Activated naive CD4-positive, alpha-beta T cell treated with anti-CD3 and anti-CD28 coated beads, Interleukin-2, amount 10 ng/mL, durations not matched to agents 7 days and 5 days (primary cell): ENCODE measurements around the gene CCDC197.

Experiments used
- CTCF ChIA-PET: fragments of 350-600 bp; sonication (Branson Sonifier 250); formaldehyde crosslinking; loops from one replicate; lab custom pipeline; 2021; ENCODE audit warnings: antibody characterized with exemption; lab: Charles Lee
- DNase-seq: peaks from one replicate; pipeline ENCODE4 v3.0.0-alpha.2; 2020
- H3K27ac Mint-ChIP-seq: one replicate; pipeline ENCODE4 v1.8.0; 2021; ENCODE audit warnings: mild to moderate bottlenecking, moderate library complexity, mixed read lengths
- H3K27me3 Mint-ChIP-seq: one replicate; pipeline ENCODE4 v1.8.0; 2021; ENCODE audit warnings: mild to moderate bottlenecking, mixed read lengths
- H3K36me3 Mint-ChIP-seq: one replicate; pipeline ENCODE4 v1.8.0; 2021; ENCODE audit warnings: mixed read lengths
- H3K4me1 Mint-ChIP-seq: one replicate; pipeline ENCODE4 v1.8.0; 2021; ENCODE audit warnings: mixed read lengths
- H3K4me3 Mint-ChIP-seq: one replicate; pipeline ENCODE4 v1.8.0; 2021; ENCODE audit warnings: mild to moderate bottlenecking, moderate library complexity, mixed read lengths
- H3K9me3 Mint-ChIP-seq: one replicate; pipeline ENCODE4 v1.8.0; 2021; ENCODE audit warnings: mixed read lengths

CCDC197 gene

GRCh38 chr14:93989939-93990338 lies 7.2 kb upstream of the CCDC197 start:
- peaks cover 25% of the 10 kb centered on the region for H3K27me3 Mint-ChIP-seq
- no peaks in the 10 kb centered on the region for H3K9me3 Mint-ChIP-seq
- H3K27ac Mint-ChIP-seq = no peak overlapping the region
- peaks cover 9% of the 10 kb centered on the region for H3K4me1 Mint-ChIP-seq
- no peak for DNase-seq
- CTCF ChIA-PET = no interaction called here
- no peaks in the 10 kb centered on the region for H3K36me3 Mint-ChIP-seq
- no peak overlapping the region for H3K4me3 Mint-ChIP-seq

GRCh38 chr14:93991212-93991611 lies 5.9 kb upstream of the CCDC197 start:
- H3K4me3 Mint-ChIP-seq = no peak overlapping the region
- H3K4me1 Mint-ChIP-seq = peaks cover 14% of the 10 kb centered on the region
- H3K27ac Mint-ChIP-seq = no peak overlapping the region
- no peak for DNase-seq
- peaks cover 37% of the 10 kb centered on the region for H3K27me3 Mint-ChIP-seq
- no peaks in the 10 kb centered on the region for H3K9me3 Mint-ChIP-seq
- CTCF ChIA-PET = interaction anchor here (1.4 to 4.1 kb wide), 4 partner anchors 10 to 51 kb away, joined by 5 to 24 read pairs (median 10); no protein-coding TSS in a partner anchor
- H3K36me3 Mint-ChIP-seq = no peaks in the 10 kb centered on the region

DNA sequence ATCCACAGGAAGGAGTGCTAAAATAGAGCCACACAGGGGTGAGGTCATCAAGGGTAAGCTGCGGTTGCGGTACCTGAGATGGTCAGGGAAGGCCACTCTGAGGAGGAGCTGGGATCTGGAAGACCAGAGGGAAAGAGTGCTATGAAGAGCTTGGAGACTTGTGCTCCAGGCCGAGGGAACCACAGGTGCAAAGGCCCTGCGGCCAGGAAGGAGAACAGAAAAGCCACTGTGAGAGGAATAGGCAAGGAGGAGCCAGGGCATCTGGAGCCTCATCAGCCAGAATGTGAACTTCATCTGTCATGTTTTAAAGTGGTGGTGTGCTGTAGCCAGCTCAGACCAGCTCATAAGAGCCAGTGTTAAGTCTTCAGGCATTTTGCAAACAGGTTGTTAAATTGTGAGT lies 5.5 kb upstream of the CCDC197 start:
- H3K9me3 Mint-ChIP-seq = no peaks in the 10 kb centered on the region
- DNase-seq = no peak
- CTCF ChIA-PET = interaction anchor here (1.4 to 4.1 kb wide), 4 partner anchors 9 to 52 kb away, joined by 5 to 24 read pairs (median 10); no protein-coding TSS in a partner anchor
- no peaks in the 10 kb centered on the region for H3K36me3 Mint-ChIP-seq
- H3K4me1 Mint-ChIP-seq = peaks cover 14% of the 10 kb centered on the region
- H3K27me3 Mint-ChIP-seq = peaks cover 37% of the 10 kb centered on the region
- H3K27ac Mint-ChIP-seq = no peak overlapping the region
- H3K4me3 Mint-ChIP-seq = no peak overlapping the region

- Mint-ChIP-seq H3K27ac (no peak overlapping the region), H3K4me1 (peaks cover 25% of the 10 kb centered on the region), H3K36me3 (no peaks in the 10 kb centered on the region), H3K4me3 (no peak overlapping the region), H3K27me3 (peaks cover 37% of the 10 kb centered on the region), H3K9me3 (no peaks in the 10 kb centered on the region)
- DNase-seq = no peak
- CTCF ChIA-PET = interaction anchor here (1.3 to 4.1 kb wide), 2 partner anchors 14 to 53 kb away, joined by 5 to 24 read pairs; no protein-coding TSS in a partner anchor
These were observed 3.7 kb upstream of the CCDC197 start for GRCh38 chr14:93993382-93993781.

GRCh38 chr14:93994919-93995682 lies 2.0 kb upstream of the CCDC197 start:
- no peak overlapping the region for H3K4me3 Mint-ChIP-seq
- H3K27me3 Mint-ChIP-seq = peaks cover 37% of the 10 kb centered on the region
- H3K9me3 Mint-ChIP-seq = no peaks in the 10 kb centered on the region
- no peak for DNase-seq
- CTCF ChIA-PET = interaction anchor here (1.2 to 7.2 kb wide), 3 partner anchors 10 to 54 kb away, joined by 5 to 186 read pairs (median 6); no protein-coding TSS in a partner anchor
- no peaks in the 10 kb centered on the region for H3K36me3 Mint-ChIP-seq
- H3K4me1 Mint-ChIP-seq = peaks cover 25% of the 10 kb centered on the region
- H3K27ac Mint-ChIP-seq = no peak overlapping the region

GRCh38 chr14:93996130-93996695 lies 888 bp upstream of the CCDC197 start:
- CTCF ChIA-PET = interaction anchor here (1.2 to 7.2 kb wide), 3 partner anchors 8 to 55 kb away, joined by 5 to 186 read pairs (median 6); no protein-coding TSS in a partner anchor
- H3K4me1 Mint-ChIP-seq = peaks cover 30% of the 10 kb centered on the region
- no peak overlapping the region for H3K27ac Mint-ChIP-seq
- no peaks in the 10 kb centered on the region for H3K36me3 Mint-ChIP-seq
- no peaks in the 10 kb centered on the region for H3K9me3 Mint-ChIP-seq
- peaks cover 37% of the 10 kb centered on the region for H3K27me3 Mint-ChIP-seq
- no peak for DNase-seq
- no peak overlapping the region for H3K4me3 Mint-ChIP-seq

DNA sequence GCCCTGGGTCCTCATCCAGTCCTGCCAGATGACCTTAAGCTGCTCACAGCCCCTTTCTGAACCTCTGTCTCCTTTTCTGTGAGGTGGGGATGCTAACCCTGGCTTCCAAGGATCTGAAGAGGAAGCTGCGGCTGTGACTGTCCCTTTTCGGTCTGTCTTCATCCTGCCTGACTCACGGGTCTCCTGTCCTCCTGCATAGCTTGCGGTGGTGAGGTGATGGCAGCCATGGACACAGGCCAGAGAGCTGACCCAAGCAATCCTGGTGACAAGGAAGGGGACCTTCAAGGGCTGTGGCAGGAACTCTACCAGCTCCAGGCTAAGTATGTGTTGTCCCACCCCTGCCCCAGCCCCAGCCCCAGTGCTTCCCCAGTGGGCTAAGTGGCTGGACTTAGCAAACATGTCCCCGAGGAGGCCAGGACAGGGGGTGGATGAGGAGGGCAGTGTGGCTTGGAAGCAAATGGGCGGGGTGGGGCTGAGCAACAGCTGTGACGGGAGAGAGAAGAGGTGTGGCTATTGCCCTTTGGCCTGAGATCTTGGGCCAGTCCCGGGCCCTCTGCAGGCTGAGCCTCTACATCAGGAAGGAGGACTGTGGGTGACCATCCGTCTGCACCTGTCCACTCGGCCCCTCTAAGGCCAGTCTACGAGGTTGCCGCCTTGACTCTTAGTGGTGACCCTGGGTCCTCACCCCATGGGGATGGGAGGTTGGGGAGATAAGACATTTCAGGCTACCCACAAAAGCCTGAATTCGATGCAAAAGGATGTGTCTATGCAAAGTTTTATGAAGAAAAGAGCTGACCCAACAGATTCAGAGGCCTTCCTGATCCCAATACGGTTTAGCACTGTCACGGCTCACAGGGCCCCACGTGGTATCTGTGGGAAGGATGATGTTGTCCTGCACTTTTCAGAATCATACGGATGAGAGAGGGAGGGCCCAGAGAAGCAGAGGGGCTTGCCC lies 1.1 kb downstream of the CCDC197 start:
- H3K36me3 Mint-ChIP-seq = no peaks in the 10 kb centered on the region
- H3K4me1 Mint-ChIP-seq = peaks cover 41% of the 10 kb centered on the region
- DNase-seq = no peak
- CTCF ChIA-PET = interaction anchor here (1.1 to 7.9 kb wide), 7 partner anchors 13 to 57 kb away, joined by 3 to 186 read pairs (median 17); no protein-coding TSS in a partner anchor
- H3K4me3 Mint-ChIP-seq = no peak overlapping the region
- no peak overlapping the region for H3K27ac Mint-ChIP-seq
- no peaks in the 10 kb centered on the region for H3K9me3 Mint-ChIP-seq
- H3K27me3 Mint-ChIP-seq = peaks cover 23% of the 10 kb centered on the region

DNA sequence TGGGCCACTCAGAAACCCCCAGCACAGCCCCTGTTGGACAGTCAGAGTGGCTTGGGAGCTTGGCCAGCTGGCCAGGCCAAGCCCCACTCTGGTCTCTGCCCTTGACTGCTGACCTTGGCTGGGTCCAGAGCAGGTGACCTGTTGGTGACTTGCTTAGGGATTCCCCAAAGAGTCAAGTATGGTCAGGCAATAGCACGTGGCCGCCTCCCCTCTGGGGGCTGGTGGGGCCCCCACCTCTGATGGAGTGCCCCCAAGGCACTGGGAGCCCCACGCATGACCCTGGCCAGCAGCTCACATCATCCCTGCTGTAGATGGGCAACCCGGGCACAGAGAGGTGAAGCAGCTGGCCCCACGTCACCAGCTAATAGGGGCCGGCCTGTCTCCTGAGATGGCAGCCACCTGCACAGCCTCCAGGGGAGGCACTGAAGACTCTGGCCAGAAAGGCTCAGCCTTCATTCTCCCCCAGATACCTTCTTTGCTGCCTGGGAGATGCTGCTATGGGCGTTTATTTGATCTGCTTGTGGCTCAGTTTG lies 1.8 kb downstream of the CCDC197 start:
- H3K36me3 Mint-ChIP-seq = no peaks in the 10 kb centered on the region
- DNase-seq = no peak
- H3K4me1 Mint-ChIP-seq = peaks cover 41% of the 10 kb centered on the region
- no peak overlapping the region for H3K27ac Mint-ChIP-seq
- H3K9me3 Mint-ChIP-seq = no peaks in the 10 kb centered on the region
- H3K27me3 Mint-ChIP-seq = peaks cover 19% of the 10 kb centered on the region
- CTCF ChIA-PET = interaction anchor here (1.1 to 7.9 kb wide), 8 partner anchors 13 to 64 kb away, joined by 3 to 186 read pairs (median 12); no protein-coding TSS in a partner anchor
- no peak overlapping the region for H3K4me3 Mint-ChIP-seq

- CTCF ChIA-PET = interaction anchor here (0.5 to 7.9 kb wide), 9 partner anchors 14 to 110 kb away, joined by 3 to 186 read pairs (median 8); no protein-coding TSS in a partner anchor
- H3K36me3 Mint-ChIP-seq = no peaks in the 10 kb centered on the region
- H3K27me3 Mint-ChIP-seq = peaks cover 22% of the 10 kb centered on the region
- no peak overlapping the region for H3K4me3 Mint-ChIP-seq
- peaks cover 39% of the 10 kb centered on the region for H3K4me1 Mint-ChIP-seq
- DNase-seq = no peak
- no peaks in the 10 kb centered on the region for H3K9me3 Mint-ChIP-seq
- no peak overlapping the region for H3K27ac Mint-ChIP-seq
These were observed 2.5 kb downstream of the CCDC197 start for GRCh38 chr14:93999573-93999972.

DNA sequence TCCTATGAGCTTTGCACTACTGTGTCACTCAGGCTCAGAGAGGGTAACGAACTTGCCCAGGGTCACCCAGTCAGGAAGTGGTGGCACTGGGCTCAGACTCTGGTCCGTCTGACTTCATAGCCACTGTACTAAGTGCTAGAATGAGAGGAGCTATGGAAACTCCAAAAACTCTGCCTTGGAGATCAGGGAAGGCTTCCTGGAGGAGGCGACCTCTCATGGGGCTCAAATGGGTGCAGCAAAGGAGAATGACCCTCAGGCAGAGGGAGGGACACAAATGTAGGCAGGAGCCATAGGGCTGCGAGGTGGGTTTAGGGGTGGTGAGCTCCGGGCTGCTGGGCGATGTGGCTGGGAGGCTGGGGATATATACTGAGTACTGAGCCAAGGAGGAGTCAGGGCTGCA lies 3.2 kb downstream of the CCDC197 start:
- H3K4me1 Mint-ChIP-seq = peaks cover 44% of the 10 kb centered on the region
- peaks cover 22% of the 10 kb centered on the region for H3K27me3 Mint-ChIP-seq
- no peak overlapping the region for H3K4me3 Mint-ChIP-seq
- no peaks in the 10 kb centered on the region for H3K9me3 Mint-ChIP-seq
- CTCF ChIA-PET = interaction anchor here (0.5 to 7.9 kb wide), 13 partner anchors 9 to 110 kb away, joined by 3 to 186 read pairs (median 8); no protein-coding TSS in a partner anchor
- no peak for DNase-seq
- no peak overlapping the region for H3K27ac Mint-ChIP-seq
- H3K36me3 Mint-ChIP-seq = no peaks in the 10 kb centered on the region

GRCh38 chr14:94001016-94001415 lies 3.9 kb downstream of the CCDC197 start:
- H3K27me3 Mint-ChIP-seq = peaks cover 15% of the 10 kb centered on the region
- no peak overlapping the region for H3K4me3 Mint-ChIP-seq
- H3K36me3 Mint-ChIP-seq = no peaks in the 10 kb centered on the region
- H3K4me1 Mint-ChIP-seq = peaks cover 46% of the 10 kb centered on the region
- CTCF ChIA-PET = interaction anchor here (0.8 to 7.9 kb wide), 17 partner anchors 9 to 66 kb away, joined by 3 to 186 read pairs (median 8); no protein-coding TSS in a partner anchor
- no peak for DNase-seq
- no peak overlapping the region for H3K27ac Mint-ChIP-seq
- H3K9me3 Mint-ChIP-seq = no peaks in the 10 kb centered on the region

DNA sequence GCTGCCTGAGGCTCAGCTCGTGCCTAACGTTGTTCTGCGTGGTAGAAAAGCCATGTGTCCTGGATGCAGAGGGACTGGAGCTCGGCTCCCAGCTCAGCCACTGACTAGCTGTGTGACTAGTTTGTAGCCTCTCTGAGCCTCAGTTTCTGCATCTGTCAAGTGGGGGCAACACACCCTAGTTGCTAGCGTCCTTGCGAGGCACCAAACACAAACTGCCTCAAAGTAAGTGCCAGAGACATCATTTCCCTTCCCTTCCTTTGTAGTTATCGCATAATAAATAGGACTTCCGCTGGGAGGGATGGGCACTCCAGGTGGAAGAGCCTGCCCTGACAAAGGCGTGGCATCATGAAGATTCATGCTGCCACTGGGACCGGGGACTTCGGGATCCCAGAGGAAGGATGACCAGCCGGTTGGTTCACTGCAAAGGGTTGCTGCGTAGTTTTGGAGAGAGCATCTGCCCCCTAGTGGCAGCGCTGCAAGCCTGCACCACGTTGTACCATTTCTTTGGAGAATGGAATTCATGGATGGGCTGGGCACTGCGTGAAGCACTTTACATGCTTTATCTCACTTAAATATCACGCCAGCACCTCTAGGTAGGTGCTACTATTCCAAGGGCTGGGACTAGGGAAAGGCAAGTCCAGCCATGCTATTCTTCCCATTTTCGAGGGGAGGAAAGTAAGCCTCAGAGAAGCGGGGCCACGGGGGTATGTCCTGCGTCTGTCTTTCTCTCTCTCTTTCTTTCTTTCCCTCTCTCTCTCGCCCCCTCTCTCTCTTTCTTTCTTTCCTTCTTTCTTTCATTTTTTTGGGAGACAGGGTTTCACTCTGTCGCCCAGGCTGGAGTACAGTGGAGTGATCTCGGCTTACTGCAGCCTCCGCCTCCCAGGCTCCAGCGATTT lies 4.6 kb downstream of the CCDC197 start:
- peaks cover 13% of the 10 kb centered on the region for H3K27me3 Mint-ChIP-seq
- H3K36me3 Mint-ChIP-seq = no peaks in the 10 kb centered on the region
- CTCF ChIA-PET = interaction anchor here (0.8 to 7.9 kb wide), 20 partner anchors 8 to 66 kb away, joined by 3 to 186 read pairs (median 8); no protein-coding TSS in a partner anchor
- peak; percentile 67 for DNase-seq
- H3K9me3 Mint-ChIP-seq = no peaks in the 10 kb centered on the region
- H3K27ac Mint-ChIP-seq = peak overlapping the region; percentile 66
- H3K4me3 Mint-ChIP-seq = no peak overlapping the region
- peaks cover 48% of the 10 kb centered on the region for H3K4me1 Mint-ChIP-seq
